RWPE2 (cell line): ENCODE measurements around the gene THBS4.

ENCODE experiments used
- ATAC-seq: fragments of 200-7000 bp; cut with Tn5 transposase; 3 replicates; pipeline ENCODE4 v1.9.1; 2021; ENCODE audit warnings: low read depth
- DNase-seq: peaks from one replicate; pipeline ENCODE4 v3.0.0-alpha.2; 2020; ENCODE audit warnings: low spot score
- H3K27ac ChIP-seq: fragments of 450-650 bp; 2 replicates; pipeline ENCODE4 v1.5.1; 2017; ENCODE audit warnings: mild to moderate bottlenecking; ENCODE audit not compliant: poor library complexity, severe bottlenecking
- H3K27me3 ChIP-seq: fragments of 250-450 bp; sonication (Bioruptor Pico); 2 replicates; pipeline ENCODE4 v1.5.1; 2021; ENCODE audit warnings: mild to moderate bottlenecking, moderate library complexity; ENCODE audit not compliant: insufficient read depth, poor library complexity, severe bottlenecking
- H3K36me3 ChIP-seq: fragments of 250-450 bp; sonication (Bioruptor Pico); 2 replicates; pipeline ENCODE4 v1.5.1; 2020; ENCODE audit warnings: low read depth, mild to moderate bottlenecking, moderate library complexity
- H3K4me1 ChIP-seq: fragments of 250-450 bp; sonication (Bioruptor Pico); 2 replicates; pipeline ENCODE4 v1.5.1; 2021; ENCODE audit warnings: mild to moderate bottlenecking, moderate library complexity; ENCODE audit not compliant: insufficient read depth, poor library complexity, severe bottlenecking
- H3K4me3 ChIP-seq: fragments of 250-450 bp; sonication (Bioruptor Pico); 2 replicates; pipeline ENCODE4 v1.5.1; 2021; ENCODE audit warnings: mild to moderate bottlenecking, moderate library complexity; ENCODE audit not compliant: severe bottlenecking
- H3K9me3 ChIP-seq: fragments of 250-450 bp; sonication (Bioruptor Pico); 2 replicates; pipeline ENCODE4 v1.5.1; 2021; ENCODE audit warnings: mild to moderate bottlenecking, moderate library complexity; ENCODE audit not compliant: severe bottlenecking
- TF ChIP-seq, protein P1 (sequence below): fragments of 450-650 bp; IDR thresholded peaks from one replicate; pipeline ENCODE4 v1.5.1; 2017; ENCODE audit warnings: mild to moderate bottlenecking, moderate library complexity; ENCODE audit not compliant: poor library complexity, severe bottlenecking

The THBS4 gene

DNA sequence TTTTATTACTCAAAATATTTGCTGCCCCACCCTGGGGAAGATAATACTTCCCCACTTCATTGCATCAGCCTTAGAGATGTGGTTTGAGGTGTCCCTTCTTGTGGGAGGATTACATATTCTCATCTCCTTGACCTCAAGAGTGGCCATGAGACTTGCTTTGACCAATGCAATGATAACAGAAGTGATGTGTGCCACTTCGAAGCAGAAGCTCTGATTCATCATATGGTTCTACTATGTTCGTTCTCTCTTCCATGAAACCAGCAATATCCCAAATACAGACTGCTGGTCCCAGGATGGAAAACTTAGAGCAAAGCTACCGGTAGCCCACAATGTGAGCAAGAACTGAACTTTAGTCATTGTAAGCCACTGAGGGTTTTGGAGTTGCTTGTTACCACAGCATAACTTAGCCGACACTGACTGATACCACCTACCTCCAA lies 92.0 kb downstream of the THBS4 start:
- no peak overlapping the region for H3K4me3 ChIP-seq
- no peaks in the 10 kb centered on the region for H3K9me3 ChIP-seq
- no peak for DNase-seq
- no peaks in the 10 kb centered on the region for H3K4me1 ChIP-seq
- H3K27ac ChIP-seq: no peak overlapping the region
- H3K36me3 ChIP-seq: no peaks in the 10 kb centered on the region
- no peak for ATAC-seq
- TF ChIP-seq, protein P1, sequence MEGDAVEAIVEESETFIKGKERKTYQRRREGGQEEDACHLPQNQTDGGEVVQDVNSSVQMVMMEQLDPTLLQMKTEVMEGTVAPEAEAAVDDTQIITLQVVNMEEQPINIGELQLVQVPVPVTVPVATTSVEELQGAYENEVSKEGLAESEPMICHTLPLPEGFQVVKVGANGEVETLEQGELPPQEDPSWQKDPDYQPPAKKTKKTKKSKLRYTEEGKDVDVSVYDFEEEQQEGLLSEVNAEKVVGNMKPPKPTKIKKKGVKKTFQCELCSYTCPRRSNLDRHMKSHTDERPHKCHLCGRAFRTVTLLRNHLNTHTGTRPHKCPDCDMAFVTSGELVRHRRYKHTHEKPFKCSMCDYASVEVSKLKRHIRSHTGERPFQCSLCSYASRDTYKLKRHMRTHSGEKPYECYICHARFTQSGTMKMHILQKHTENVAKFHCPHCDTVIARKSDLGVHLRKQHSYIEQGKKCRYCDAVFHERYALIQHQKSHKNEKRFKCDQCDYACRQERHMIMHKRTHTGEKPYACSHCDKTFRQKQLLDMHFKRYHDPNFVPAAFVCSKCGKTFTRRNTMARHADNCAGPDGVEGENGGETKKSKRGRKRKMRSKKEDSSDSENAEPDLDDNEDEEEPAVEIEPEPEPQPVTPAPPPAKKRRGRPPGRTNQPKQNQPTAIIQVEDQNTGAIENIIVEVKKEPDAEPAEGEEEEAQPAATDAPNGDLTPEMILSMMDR: no peak
- H3K27me3 ChIP-seq: peaks cover 2% of the 10 kb centered on the region

DNA sequence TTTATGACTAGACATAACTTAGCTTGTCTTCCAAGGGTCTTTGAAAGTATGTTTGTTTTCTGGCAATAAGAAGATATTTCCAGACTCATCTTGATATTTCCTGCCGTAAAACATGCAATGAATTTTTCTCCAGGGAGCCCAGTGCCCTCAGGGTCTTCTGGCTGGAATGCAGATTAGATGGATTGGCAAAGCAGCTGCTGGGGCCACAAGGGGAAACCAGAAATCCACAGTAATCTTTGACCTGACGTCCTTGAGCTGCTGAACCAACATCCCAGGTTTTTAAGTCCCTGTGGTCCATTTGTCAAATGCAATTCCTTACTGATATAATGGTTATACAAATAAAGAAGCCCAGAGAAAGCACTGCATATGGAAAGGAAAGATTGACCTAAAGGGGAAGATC lies 93.0 kb downstream of the THBS4 start:
- Histone ChIP-seq H3K9me3 (no peaks in the 10 kb centered on the region), H3K36me3 (no peaks in the 10 kb centered on the region), H3K4me3 (no peak overlapping the region), H3K27me3 (peaks cover 2% of the 10 kb centered on the region), H3K27ac (no peak overlapping the region), H3K4me1 (no peaks in the 10 kb centered on the region)
- TF ChIP-seq, protein P1: no peak
- ATAC-seq: no peak
- no peak for DNase-seq

DNA sequence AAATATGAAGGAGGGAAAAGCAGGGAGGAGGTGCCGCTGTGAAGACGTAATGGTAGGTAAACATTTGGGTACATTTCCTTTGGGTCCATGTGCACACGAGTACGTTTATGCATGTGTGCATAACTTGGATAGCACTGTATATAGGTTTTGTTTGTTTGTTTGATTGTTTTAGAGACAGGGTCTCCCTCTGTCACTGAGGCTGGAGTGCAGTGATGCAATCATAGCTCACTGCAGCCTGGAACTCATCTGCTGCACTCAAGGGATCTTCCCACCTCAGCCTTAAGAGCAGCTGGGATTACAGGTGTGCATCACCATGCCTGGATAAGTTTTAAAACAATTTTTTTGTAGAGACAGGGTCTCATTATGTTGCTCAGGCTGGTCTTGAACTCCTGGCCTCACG lies 94.0 kb downstream of the THBS4 start:
- TF ChIP-seq, protein P1: no peak
- H3K27ac ChIP-seq: no peak overlapping the region
- no peaks in the 10 kb centered on the region for H3K36me3 ChIP-seq
- H3K27me3 ChIP-seq: peaks cover 2% of the 10 kb centered on the region
- H3K4me1 ChIP-seq: no peaks in the 10 kb centered on the region
- ATAC-seq: no peak
- no peaks in the 10 kb centered on the region for H3K9me3 ChIP-seq
- H3K4me3 ChIP-seq: no peak overlapping the region
- no peak for DNase-seq
